HG02973 (cell line): ENCODE results near the gene MIP.
"Not testable (repeated sequence)": the region's sequence is repeated elsewhere in the genome, so short reads cannot be mapped to it uniquely, and the experiment has no call there.

Experiments used
- ATAC-seq: cut with Tn5 transposase; IDR thresholded peaks from one replicate; pipeline ENCODE4 v1.9.1; 2021; ENCODE audit warnings: moderate library complexity; ENCODE audit not compliant: unreplicated experiment

MIP gene

DNA sequence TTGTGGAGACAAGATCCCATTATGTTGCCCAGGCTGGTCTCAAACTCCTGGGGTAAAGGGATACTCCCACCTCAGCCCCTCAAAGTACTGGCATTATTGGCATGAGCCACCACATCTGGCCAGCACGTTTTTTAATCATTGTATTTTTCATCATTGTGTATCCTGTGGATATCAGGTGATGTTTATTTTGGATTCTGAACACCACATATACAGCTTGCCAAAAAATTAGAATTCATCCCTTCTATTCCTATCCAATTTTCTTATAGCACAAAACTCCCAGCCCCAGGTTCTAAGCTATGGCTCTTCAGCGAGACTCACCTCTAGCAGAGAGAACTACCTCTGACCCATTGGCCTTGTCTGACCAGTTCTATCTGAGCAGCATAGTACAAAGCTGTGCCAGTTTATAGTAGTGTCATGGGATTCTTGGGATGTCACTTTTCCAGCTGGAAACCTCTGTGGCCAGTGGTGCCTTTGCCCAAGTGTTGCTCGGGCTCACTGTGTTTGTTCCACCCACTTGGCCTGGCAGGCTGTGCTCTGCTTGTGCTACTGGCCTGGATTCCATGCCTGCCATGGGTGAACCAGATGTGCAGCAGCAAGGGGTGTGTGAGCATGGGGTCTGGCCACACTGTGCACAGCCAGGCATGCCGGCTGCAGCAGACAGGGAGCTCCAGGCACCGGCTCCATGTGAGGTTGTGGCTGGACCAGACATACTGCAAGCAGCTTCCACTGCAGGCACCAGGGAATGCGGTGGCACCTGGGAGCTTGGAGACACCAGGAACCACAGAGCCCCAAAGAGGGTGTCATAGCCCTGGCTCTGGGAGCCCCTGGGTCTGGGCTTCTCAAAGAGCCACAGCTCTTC lies 42.4 kb downstream of the MIP start:
- ATAC-seq, result no peak

DNA sequence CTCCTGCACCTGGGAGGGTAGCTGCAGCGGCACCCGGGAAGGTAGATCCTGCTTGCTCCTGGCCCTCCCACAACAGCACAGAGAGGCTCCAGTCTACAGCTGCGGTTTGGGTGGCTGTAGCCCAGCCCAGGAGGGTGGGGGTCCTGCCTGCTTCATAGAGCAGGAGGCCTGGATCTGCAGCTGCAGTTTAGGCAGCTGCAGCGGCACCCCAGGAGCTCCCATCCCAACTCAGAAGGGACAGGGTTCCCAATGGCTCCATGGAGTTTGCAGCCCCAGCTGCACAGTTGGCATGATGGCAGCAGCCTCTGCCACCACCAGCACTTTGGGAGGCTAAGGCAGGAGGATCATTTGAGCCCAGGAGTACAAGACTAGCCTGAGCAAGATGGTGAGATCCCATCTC lies 43.7 kb downstream of the MIP start:
- ATAC-seq, result no peak

DNA sequence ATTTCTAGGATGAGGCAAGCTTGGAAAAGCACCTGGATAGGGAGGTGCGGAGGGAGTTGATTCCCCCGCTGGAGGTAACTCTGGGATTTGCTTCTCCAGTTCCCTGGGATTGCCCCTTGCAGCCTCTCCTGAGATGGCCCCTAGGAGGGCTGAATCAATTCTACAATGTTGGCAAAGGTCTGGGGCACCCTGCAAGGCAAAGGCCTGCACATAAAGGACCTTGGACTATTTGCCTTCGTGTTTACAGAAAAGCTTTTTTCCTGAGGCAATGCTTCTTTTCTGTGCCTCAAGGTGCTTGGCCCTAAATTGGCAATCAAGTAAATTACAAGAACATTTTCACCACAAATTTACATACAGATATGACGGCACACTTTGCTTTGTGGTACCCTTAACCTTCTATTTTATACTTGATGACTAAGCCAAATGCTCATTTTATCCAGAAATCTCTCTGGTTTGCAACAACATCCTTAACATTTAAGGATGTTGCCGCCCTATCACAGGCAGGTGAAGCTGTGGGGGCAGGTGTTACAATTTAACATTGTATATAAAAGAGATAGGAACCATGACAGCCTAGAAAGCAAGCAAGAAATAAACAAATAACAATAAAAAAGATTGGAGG lies 45.5 kb downstream of the MIP start:
- ATAC-seq, result no peak

DNA sequence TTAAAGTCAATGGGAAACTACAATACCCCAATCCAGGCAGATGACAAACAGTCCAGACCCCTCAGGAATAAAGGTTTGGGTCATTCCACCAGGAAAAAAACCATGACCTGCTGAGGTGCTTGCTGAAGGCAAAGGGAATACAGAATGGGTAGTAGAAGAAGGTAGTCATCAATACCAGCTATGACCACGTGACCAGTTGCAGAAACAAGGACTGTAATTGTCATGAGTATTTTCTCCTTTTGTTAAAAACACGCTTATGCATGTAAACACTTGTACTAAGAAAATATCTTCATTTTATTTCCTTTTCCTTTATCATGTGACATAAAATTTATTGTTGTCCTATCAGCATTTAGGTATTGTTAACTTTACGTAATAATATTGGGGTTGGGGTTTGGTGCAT lies 50.2 kb downstream of the MIP start:
- not testable (repeated sequence) for ATAC-seq

DNA sequence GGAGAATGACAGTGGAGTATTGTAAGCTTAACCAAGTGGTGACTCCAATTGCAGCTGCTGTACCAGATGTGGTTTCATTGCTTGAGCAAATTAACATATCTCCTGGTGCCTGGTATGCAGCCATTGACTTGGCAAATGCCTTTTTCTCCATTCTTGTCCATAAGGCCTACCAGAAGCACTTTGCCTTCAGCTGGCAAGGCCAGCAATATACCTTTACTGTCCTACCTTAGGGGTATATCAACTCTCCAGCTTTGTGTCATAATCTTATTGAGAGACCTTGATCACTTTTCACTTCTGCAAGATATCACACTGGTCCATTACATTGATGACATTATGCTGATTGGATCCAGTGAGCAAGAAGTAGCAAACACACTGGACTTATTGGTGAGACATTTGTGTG lies 52.8 kb downstream of the MIP start:
- ATAC-seq, result not testable (repeated sequence)

DNA sequence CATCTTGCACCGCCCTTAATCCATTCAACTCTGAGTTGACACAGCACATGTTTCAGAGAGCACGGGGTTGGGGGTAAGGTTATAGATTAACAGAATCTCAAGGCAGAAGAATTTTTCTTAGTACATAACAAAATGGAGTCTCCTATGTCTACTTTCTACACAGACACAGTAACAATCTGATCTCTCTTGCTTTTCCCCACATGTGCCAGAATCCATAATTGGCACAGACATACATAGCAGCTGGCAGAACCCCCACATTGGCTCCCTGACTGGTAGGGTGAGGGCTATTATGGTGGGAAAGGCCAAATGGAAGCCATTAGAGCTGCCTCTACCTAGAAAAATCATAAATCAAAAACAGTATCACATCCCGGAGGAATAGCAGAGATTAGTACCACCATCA lies 53.3 kb downstream of the MIP start:
- ATAC-seq, result not testable (repeated sequence)
